Liver (tissue), 9 donors: ENCODE results near the gene FADS3. TPM values are rescaled to one million over a fixed set of nuclear protein-coding genes. Genes with fewer than 3 reads are reported as not detected.

Experiments used
- DNase-seq: peaks from one replicate; pipeline ENCODE4 v3.0.0-alpha.2; 2017; ENCODE audit warnings: low spot score
- H3K27ac ChIP-seq, 2 donors: one replicate each; pipeline ENCODE4 v1.7.0; 2013; ENCODE audit warnings: inconsistent platforms in 2 of 2, low read length in 2 of 2, control low read depth in 1 of 2, low read depth in 1 of 2, mild to moderate bottlenecking in 1 of 2
- H3K27me3 ChIP-seq, 4 donors: one replicate each; pipeline versions ENCODE4 v1.6.1 to v1.7.0; 2013; ENCODE audit warnings: low read length in 3 of 4, inconsistent platforms in 1 of 4, mild to moderate bottlenecking in 1 of 4, moderate library complexity in 1 of 4; ENCODE audit not compliant: control insufficient read depth in 4 of 4, insufficient read depth in 4 of 4
- H3K36me3 ChIP-seq, 4 donors: one replicate each; pipeline versions ENCODE4 v1.6.1 to v1.7.0; 2013; ENCODE audit warnings: low read length in 3 of 4, mild to moderate bottlenecking in 3 of 4, low read depth in 1 of 4, moderate library complexity in 1 of 4; ENCODE audit not compliant: control insufficient read depth in 4 of 4, insufficient read depth in 3 of 4
- H3K4me1 ChIP-seq, 4 donors: one replicate each; pipeline versions ENCODE4 v1.6.1 to v1.7.0; 2013; ENCODE audit warnings: low read length in 3 of 4, mild to moderate bottlenecking in 3 of 4, moderate library complexity in 1 of 4; ENCODE audit not compliant: control insufficient read depth in 4 of 4, insufficient read depth in 4 of 4
- H3K4me3 ChIP-seq, 3 donors: one replicate each; pipeline versions ENCODE4 v1.6.1 to v1.7.0; 2013; ENCODE audit warnings: low read length in 3 of 3, control low read depth in 1 of 3, low read depth in 1 of 3, mild to moderate bottlenecking in 1 of 3
- H3K9ac ChIP-seq, 2 donors: one replicate each; pipeline ENCODE4 v1.7.0; 2013; ENCODE audit warnings: low read length in 2 of 2, mild to moderate bottlenecking in 2 of 2, moderate library complexity in 2 of 2, control low read depth in 1 of 2, low read depth in 1 of 2
- H3K9me3 ChIP-seq, 4 donors: one replicate each; pipeline versions ENCODE4 v1.6.1 to v1.7.0; 2013; ENCODE audit warnings: low read length in 3 of 4; ENCODE audit not compliant: control insufficient read depth in 4 of 4
- EGR1 ChIP-seq, 2 donors: IDR thresholded peaks; 2 replicates each; pipeline ENCODE4 v1.6.1; 2016 to 2018; ENCODE audit warnings: antibody characterized with exemption in 2 of 2, low read depth in 2 of 2
- FOXA1 ChIP-seq: IDR thresholded peaks from 2 replicates; pipeline ENCODE4 v1.6.1; 2016; ENCODE audit warnings: antibody characterized with exemption
- FOXA2 ChIP-seq: IDR thresholded peaks from 2 replicates; pipeline ENCODE4 v1.6.1; 2016; ENCODE audit warnings: antibody characterized with exemption
- GABPA ChIP-seq, 2 donors: IDR thresholded peaks in 1 of 2; conservative IDR thresholded peaks in 1 of 2; 2 replicates each; pipeline ENCODE4 v1.6.1; 2016; ENCODE audit warnings: antibody characterized with exemption in 2 of 2, mild to moderate bottlenecking in 1 of 2, moderate library complexity in 1 of 2
- HNF4A ChIP-seq, 2 donors: conservative IDR thresholded peaks; 2 replicates each; pipeline ENCODE4 v1.6.1; 2016; ENCODE audit warnings: antibody characterized with exemption in 2 of 2, mild to moderate bottlenecking in 2 of 2
- HNF4G ChIP-seq: IDR thresholded peaks from 2 replicates; pipeline ENCODE4 v1.6.1; 2016; ENCODE audit warnings: antibody characterized with exemption
- JUND ChIP-seq, 2 donors: IDR thresholded peaks; 2 replicates each; pipeline ENCODE4 v1.6.1; 2016; ENCODE audit warnings: antibody characterized with exemption in 2 of 2
- NR2F2 ChIP-seq: IDR thresholded peaks from 2 replicates; pipeline ENCODE4 v1.6.1; 2016; ENCODE audit warnings: antibody characterized with exemption
- RAD21 ChIP-seq, 2 donors: IDR thresholded peaks; 2 replicates each; pipeline ENCODE4 v1.6.1; 2016; ENCODE audit warnings: antibody characterized with exemption in 2 of 2, mild to moderate bottlenecking in 2 of 2
- RXRA ChIP-seq, 2 donors: IDR thresholded peaks; 2 replicates each; pipeline ENCODE4 v1.6.1; 2017 to 2018; ENCODE audit warnings: antibody characterized with exemption in 2 of 2, mild to moderate bottlenecking in 1 of 2
- SP1 ChIP-seq: IDR thresholded peaks from 2 replicates; pipeline ENCODE4 v1.6.1; 2018; ENCODE audit warnings: antibody characterized with exemption, mild to moderate bottlenecking
- TAF1 ChIP-seq: conservative IDR thresholded peaks from 2 replicates; pipeline ENCODE4 v1.6.1; 2016; ENCODE audit warnings: antibody characterized with exemption, mild to moderate bottlenecking
- YY1 ChIP-seq: IDR thresholded peaks from 2 replicates; pipeline ENCODE4 v1.6.1; 2016; ENCODE audit warnings: antibody characterized with exemption, mild to moderate bottlenecking
- WGBS: extraction: QIAGEN DNeasy Blood & Tissue Kit; methylation state at CpG from one replicate; pipeline ENCODE4 v1.1.7; 2013; 5-methylcytosine and 5-hydroxymethylcytosine counted together
- polyA plus RNA-seq, 2 donors: library from polyadenylated mRNA; stranded (reverse) in 1 of 2; unstranded in 1 of 2; fragments of 200-250 nt in 1 of 2; fragments of >200 nt in 1 of 2; fragmentation: Nextera tagmentation in 1 of 2; extraction: Ambion mirVana in 1 of 2; gene quantifications; one replicate each; pipeline versions ENCODE4 v1.2.1 to v1.2.3, GENCODE V29; 2013 to 2015
- total RNA-seq, 2 donors: library from RNA; depleted of rRNA; stranded (reverse); fragments of >200 nt; gene quantifications; one replicate each; pipeline ENCODE4 v1.2.3, GENCODE V29; 2014
- TF ChIP-seq, protein P1 (sequence below): IDR thresholded peaks from 2 replicates; pipeline ENCODE4 v1.6.1; 2016; ENCODE audit warnings: antibody characterized with exemption
- TF ChIP-seq, protein P2 (sequence below): fragments of 150-350 bp; IDR thresholded peaks from 2 replicates; pipeline ENCODE4 v1.5.1; 2017; ENCODE audit warnings: improper control_type of control experiment, low read depth, low read length; ENCODE audit not compliant: missing input control
- TF ChIP-seq, protein P3 (sequence below): IDR thresholded peaks from 2 replicates; pipeline ENCODE4 v1.6.1; 2016; ENCODE audit warnings: antibody characterized with exemption
- TF ChIP-seq, protein P4 (sequence below): IDR thresholded peaks from 2 replicates; pipeline ENCODE4 v1.6.1; 2016; ENCODE audit warnings: antibody characterized with exemption
- TF ChIP-seq, protein P5 (sequence below): IDR thresholded peaks from 2 replicates; pipeline ENCODE4 v1.6.1; 2016; ENCODE audit warnings: antibody characterized with exemption, mild to moderate bottlenecking
- donor health status: healthy.
- donor health status: healthy.
- donor health status: healthy.
- donor health status: healthy.
- donor health status: healthy.

FADS3 gene
- total and polyA plus RNA-seq, 4 donors, result 8.3 to 13.6 (median 10.3) TPM

DNA sequence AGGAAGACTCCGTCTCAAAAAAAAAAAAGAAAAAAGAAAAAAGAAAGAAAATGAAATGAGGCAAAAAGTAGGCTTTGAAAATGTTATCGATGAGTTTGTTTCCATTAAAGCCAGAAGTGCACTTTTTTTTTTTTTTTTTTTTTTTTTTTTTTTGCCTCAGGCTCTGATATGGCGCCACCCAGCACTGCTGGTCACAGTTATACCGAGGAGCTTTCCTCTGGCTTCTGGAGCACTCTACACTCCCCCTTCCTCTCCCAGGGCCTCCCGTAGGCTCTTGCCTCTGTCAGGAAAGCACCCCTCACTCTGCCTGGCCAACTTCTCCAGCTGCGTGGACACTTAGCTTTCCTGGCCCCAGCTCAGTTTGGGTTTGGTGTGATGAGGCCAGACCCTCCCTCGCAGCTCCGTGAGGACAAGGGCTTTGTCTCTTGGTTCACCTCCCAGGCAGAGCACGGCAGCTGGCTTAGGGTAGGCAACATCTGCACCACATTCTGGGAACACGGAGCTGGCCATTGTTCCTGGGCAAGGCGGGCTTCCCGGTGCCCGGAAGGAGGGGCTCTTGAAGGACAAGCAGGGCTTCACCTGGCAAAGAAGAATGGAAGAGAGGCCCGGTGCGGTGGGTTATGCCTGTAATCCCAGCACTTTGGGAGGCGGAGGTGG is 46.3 kb downstream of the FADS3 start:
- no peak overlapping the region for H3K4me3 ChIP-seq
- 90% methylated on average over 16 of the region's 16 CpGs for WGBS
- TF ChIP-seq FOXA1 (no peak), HNF4G (no peak)
- no peaks in the 10 kb centered on the region for H3K27me3 ChIP-seq
- H3K4me1 ChIP-seq, result peaks cover 0 to 14% (median 1%) of the 10 kb centered on the region in 4 donors
- peaks cover 7 to 43% (median 25%) of the 10 kb centered on the region in 4 donors for H3K36me3 ChIP-seq
- no peak overlapping the region for H3K27ac ChIP-seq
- no peak for DNase-seq
- H3K9me3 ChIP-seq, result no peaks in the 10 kb centered on the region
- no peak overlapping the region for H3K9ac ChIP-seq

DNA sequence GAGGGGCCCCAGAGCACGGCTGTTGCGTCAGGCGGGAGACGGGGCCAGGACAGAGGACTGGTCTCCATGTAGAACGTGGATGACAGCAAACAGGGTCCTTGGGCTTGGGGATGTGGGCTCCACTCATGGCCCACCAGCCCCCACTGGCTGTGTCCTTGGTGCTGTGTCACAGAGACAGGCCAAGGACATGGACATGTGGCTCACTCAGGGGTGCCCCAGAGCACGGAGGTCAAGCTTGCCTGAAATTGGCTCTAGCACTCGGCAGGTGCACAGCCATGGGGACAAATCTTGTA is 48.9 kb downstream of the FADS3 start:
- Histone ChIP-seq H3K36me3 (peaks cover 3 to 27% (median 14%) of the 10 kb centered on the region in 4 donors), H3K27me3 (no peaks in the 10 kb centered on the region), H3K9me3 (no peaks in the 10 kb centered on the region), H3K27ac (no peak overlapping the region), H3K4me3 (no peak overlapping the region), H3K9ac (no peak overlapping the region), H3K4me1 (peaks cover 0 to 14% (median 1%) of the 10 kb centered on the region in 4 donors)
- TF ChIP-seq NR2F2, result no peak
- TF ChIP-seq YY1, result no peak
- no peak for TF ChIP-seq FOXA2
- no peak for TF ChIP-seq GABPA (IDR thresholded peaks at IDR 0.05 in 1 of 2, conservative IDR thresholded peaks at IDR 0.05 in 1 of 2)
- TF ChIP-seq, protein P1, sequence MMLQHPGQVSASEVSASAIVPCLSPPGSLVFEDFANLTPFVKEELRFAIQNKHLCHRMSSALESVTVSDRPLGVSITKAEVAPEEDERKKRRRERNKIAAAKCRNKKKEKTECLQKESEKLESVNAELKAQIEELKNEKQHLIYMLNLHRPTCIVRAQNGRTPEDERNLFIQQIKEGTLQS, result no peak
- TF ChIP-seq RXRA (IDR thresholded peaks at IDR 0.05), result no peak
- no peak for TF ChIP-seq FOXA1
- TF ChIP-seq, protein P2, sequence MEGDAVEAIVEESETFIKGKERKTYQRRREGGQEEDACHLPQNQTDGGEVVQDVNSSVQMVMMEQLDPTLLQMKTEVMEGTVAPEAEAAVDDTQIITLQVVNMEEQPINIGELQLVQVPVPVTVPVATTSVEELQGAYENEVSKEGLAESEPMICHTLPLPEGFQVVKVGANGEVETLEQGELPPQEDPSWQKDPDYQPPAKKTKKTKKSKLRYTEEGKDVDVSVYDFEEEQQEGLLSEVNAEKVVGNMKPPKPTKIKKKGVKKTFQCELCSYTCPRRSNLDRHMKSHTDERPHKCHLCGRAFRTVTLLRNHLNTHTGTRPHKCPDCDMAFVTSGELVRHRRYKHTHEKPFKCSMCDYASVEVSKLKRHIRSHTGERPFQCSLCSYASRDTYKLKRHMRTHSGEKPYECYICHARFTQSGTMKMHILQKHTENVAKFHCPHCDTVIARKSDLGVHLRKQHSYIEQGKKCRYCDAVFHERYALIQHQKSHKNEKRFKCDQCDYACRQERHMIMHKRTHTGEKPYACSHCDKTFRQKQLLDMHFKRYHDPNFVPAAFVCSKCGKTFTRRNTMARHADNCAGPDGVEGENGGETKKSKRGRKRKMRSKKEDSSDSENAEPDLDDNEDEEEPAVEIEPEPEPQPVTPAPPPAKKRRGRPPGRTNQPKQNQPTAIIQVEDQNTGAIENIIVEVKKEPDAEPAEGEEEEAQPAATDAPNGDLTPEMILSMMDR, result no peak
- no peak for TF ChIP-seq TAF1
- TF ChIP-seq, protein P3, sequence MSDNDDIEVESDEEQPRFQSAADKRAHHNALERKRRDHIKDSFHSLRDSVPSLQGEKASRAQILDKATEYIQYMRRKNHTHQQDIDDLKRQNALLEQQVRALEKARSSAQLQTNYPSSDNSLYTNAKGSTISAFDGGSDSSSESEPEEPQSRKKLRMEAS, result no peak
- TF ChIP-seq JUND (IDR thresholded peaks at IDR 0.05), result no peak
- TF ChIP-seq, protein P4, sequence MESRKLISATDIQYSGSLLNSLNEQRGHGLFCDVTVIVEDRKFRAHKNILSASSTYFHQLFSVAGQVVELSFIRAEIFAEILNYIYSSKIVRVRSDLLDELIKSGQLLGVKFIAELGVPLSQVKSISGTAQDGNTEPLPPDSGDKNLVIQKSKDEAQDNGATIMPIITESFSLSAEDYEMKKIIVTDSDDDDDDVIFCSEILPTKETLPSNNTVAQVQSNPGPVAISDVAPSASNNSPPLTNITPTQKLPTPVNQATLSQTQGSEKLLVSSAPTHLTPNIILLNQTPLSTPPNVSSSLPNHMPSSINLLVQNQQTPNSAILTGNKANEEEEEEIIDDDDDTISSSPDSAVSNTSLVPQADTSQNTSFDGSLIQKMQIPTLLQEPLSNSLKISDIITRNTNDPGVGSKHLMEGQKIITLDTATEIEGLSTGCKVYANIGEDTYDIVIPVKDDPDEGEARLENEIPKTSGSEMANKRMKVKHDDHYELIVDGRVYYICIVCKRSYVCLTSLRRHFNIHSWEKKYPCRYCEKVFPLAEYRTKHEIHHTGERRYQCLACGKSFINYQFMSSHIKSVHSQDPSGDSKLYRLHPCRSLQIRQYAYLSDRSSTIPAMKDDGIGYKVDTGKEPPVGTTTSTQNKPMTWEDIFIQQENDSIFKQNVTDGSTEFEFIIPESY, result no peak
- TF ChIP-seq HNF4A (conservative IDR thresholded peaks at IDR 0.05), result no peak
- no peak for TF ChIP-seq HNF4G
- no peak for TF ChIP-seq RAD21 (IDR thresholded peaks at IDR 0.05)
- TF ChIP-seq SP1, result no peak
- TF ChIP-seq, protein P5, sequence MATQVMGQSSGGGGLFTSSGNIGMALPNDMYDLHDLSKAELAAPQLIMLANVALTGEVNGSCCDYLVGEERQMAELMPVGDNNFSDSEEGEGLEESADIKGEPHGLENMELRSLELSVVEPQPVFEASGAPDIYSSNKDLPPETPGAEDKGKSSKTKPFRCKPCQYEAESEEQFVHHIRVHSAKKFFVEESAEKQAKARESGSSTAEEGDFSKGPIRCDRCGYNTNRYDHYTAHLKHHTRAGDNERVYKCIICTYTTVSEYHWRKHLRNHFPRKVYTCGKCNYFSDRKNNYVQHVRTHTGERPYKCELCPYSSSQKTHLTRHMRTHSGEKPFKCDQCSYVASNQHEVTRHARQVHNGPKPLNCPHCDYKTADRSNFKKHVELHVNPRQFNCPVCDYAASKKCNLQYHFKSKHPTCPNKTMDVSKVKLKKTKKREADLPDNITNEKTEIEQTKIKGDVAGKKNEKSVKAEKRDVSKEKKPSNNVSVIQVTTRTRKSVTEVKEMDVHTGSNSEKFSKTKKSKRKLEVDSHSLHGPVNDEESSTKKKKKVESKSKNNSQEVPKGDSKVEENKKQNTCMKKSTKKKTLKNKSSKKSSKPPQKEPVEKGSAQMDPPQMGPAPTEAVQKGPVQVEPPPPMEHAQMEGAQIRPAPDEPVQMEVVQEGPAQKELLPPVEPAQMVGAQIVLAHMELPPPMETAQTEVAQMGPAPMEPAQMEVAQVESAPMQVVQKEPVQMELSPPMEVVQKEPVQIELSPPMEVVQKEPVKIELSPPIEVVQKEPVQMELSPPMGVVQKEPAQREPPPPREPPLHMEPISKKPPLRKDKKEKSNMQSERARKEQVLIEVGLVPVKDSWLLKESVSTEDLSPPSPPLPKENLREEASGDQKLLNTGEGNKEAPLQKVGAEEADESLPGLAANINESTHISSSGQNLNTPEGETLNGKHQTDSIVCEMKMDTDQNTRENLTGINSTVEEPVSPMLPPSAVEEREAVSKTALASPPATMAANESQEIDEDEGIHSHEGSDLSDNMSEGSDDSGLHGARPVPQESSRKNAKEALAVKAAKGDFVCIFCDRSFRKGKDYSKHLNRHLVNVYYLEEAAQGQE, result no peak
- TF ChIP-seq EGR1 (IDR thresholded peaks at IDR 0.05; ENCODE audit: low read depth in 2 of 2), result no peak
- WGBS, result 94% methylated on average over 7 of the region's 7 CpGs
- no peak for DNase-seq
